Measurements from ENCODE around the gene PJA2. TPM values are rescaled to one million over a fixed set of nuclear protein-coding genes. Genes with fewer than 3 reads are reported as not detected.

The PJA2 gene
- total and polyA plus RNA-seq, 2 of the 8 experiments (the other 6 are each of a cell fraction or from before 2014, with no cell fraction given): 15.3 to 47.7 TPM

- Histone ChIP-seq H3K23ac (ENCODE audit: insufficient read length) (no peak overlapping the region), H3K27me3 (replicated peaks in 1 of 4; ENCODE audit: control insufficient read depth in 3 of 4, extremely low read depth in 1 of 4, insufficient read depth in 3 of 4, low read length in 3 of 4) (no peaks in the 10 kb centered on the region), H3K79me1 (ENCODE audit: low read depth, low read length) (no peaks in the 10 kb centered on the region), H3K14ac (ENCODE audit: insufficient read length) (no peak overlapping the region), H3K4me1 (replicated peaks in 1 of 4; ENCODE audit: control insufficient read depth in 3 of 4, insufficient read depth in 4 of 4, low read length in 3 of 4) (no peaks in the 10 kb centered on the region), H3K4me2 (ENCODE audit: insufficient read depth in 1 of 2, low read depth in 2 of 2, low read length in 2 of 2) (no peak overlapping the region), H3K79me2 (ENCODE audit: control insufficient read depth in 1 of 2, insufficient read depth in 2 of 2, low read length in 2 of 2) (no peaks in the 10 kb centered on the region), H2AFZ (ENCODE audit: low read length) (no peak overlapping the region), H3K36me3 (ENCODE audit: control insufficient read depth in 2 of 4, insufficient read depth in 4 of 4, low read length in 3 of 4) (peaks cover 0 to 8% (median 2%) of the 10 kb centered on the region in 4 experiments; a peak in 5 of 8 replicates), H3K18ac (ENCODE audit: extremely low read depth, low read length) (no peak overlapping the region), H2BK15ac (ENCODE audit: low read length) (no peak overlapping the region), H2BK12ac (ENCODE audit: low read depth, low read length) (no peak overlapping the region), H3K4ac (replicated peaks; ENCODE audit: insufficient read length, low read depth, low read length) (no peak overlapping the region), H2AK5ac (ENCODE audit: low read depth, low read length) (no peak overlapping the region), H2BK5ac (ENCODE audit: low read depth, low read length) (no peak overlapping the region), H3K56ac (replicated peaks; ENCODE audit: insufficient read length, low read depth, low read length) (no peak overlapping the region), H3K27ac (ENCODE audit: low read depth, low read length) (no peak overlapping the region), H4K20me1 (replicated peaks in 1 of 2; ENCODE audit: control insufficient read depth in 1 of 2, insufficient read depth in 2 of 2, low read length in 2 of 2) (peaks cover 0 to 3% of the 10 kb centered on the region in 2 experiments), H4K5ac (ENCODE audit: insufficient read length, low read depth, low read length) (no peak overlapping the region), H3K23me2 (ENCODE audit: low read depth, low read length) (no peaks in the 10 kb centered on the region), H2BK120ac (replicated peaks; ENCODE audit: low read depth, low read length) (no peak overlapping the region), H2BK20ac (ENCODE audit: low read length) (no peak overlapping the region), H4K91ac (replicated peaks; ENCODE audit: insufficient read length, low read length) (no peak overlapping the region), H4K8ac (ENCODE audit: extremely low read depth, insufficient read depth, low read length) (no peak overlapping the region), H3K9ac (replicated peaks in 1 of 4; ENCODE audit: extremely low read depth in 1 of 4, low read depth in 3 of 4, low read length in 3 of 4) (no peak overlapping the region), H3K9me3 (ENCODE audit: insufficient read depth in 2 of 2, low read depth in 1 of 2, low read length in 1 of 2) (no peaks in the 10 kb centered on the region), H3K4me3 (ENCODE audit: extremely low read depth in 1 of 4, insufficient read depth in 2 of 4, low read depth in 3 of 4, low read length in 4 of 4) (no peak overlapping the region)
- CTCF ChIA-PET (ENCODE audit: partially characterized antibody): no interaction called here
- FAIRE-seq: no peak
- 75% methylated on average over 5 of the region's 5 CpGs; no CpG with 5 or more reads in 1 of the 2 experiments for WGBS, 2 experiments (ENCODE audit: extremely low coverage in 1 of 2, insufficient coverage in 1 of 2, insufficient read length in 1 of 2, insufficient replicate concordance in 2 of 2, low coverage in 1 of 2, low lambda C conversion rate in 2 of 2, missing lambda C conversion rate in 1 of 2)
- POLR2A ChIA-PET (ENCODE audit: partially characterized antibody): interaction anchor here (0.5 kb wide), 1 partner anchor 69 kb away, joined by 3 read pairs; no protein-coding TSS in a partner anchor
- DNase-seq (ENCODE audit: low read depth in 1 of 2, low spot score in 2 of 2): no peak
- TF ChIP-seq TBP (IDR thresholded peaks at IDR 0.05; ENCODE audit: low read depth, low read length) (no peak), JUN (IDR thresholded peaks at IDR 0.05; ENCODE audit: low read depth, low read length) (no peak), GABPA (IDR thresholded peaks at IDR 0.05; ENCODE audit: borderline replicate concordance, insufficient read depth, low read length) (no peak), NRF1 (IDR thresholded peaks at IDR 0.05; ENCODE audit: low read depth, low read length) (no peak), KDM1A (IDR thresholded peaks at IDR 0.05; ENCODE audit: borderline replicate concordance, low read length) (no peak), SIN3A (conservative IDR thresholded peaks at IDR 0.05 in 1 of 2, IDR thresholded peaks at IDR 0.05 in 1 of 2; ENCODE audit: low read depth in 1 of 2, low read length in 2 of 2) (no peak), ATF3 (IDR thresholded peaks at IDR 0.05; ENCODE audit: insufficient read depth, low read depth, low read length) (no peak), RBBP5 (IDR thresholded peaks at IDR 0.05; ENCODE audit: borderline replicate concordance, low read depth, low read length) (no peak), CTCF (IDR thresholded peaks at IDR 0.05; ENCODE audit: control extremely low read depth in 1 of 3, insufficient read depth in 1 of 3, low read depth in 1 of 3, low read length in 3 of 3) (no peak)
These were observed 59.1 kb downstream of the PJA2 start for GRCh38 chr5:109350537-109351270.

All from H1 (cell line).